Heart left ventricle (tissue), 16 donors: Measurements from ENCODE around the gene BEST4. TPM values are rescaled to one million over a fixed set of nuclear protein-coding genes. Genes with fewer than 3 reads are reported as not detected.
"Not testable (repeated sequence)": the region's sequence is repeated elsewhere in the genome, so short reads cannot be mapped to it uniquely, and the experiment has no call there.

Source experiments
- ATAC-seq, 4 donors: fragments of 200-7000 bp; cut with Tn5 transposase; one replicate each; pipeline ENCODE4 v1.9.1; 2020 to 2022; ENCODE audit warnings: moderate library complexity in 4 of 4, mild to moderate bottlenecking in 3 of 4, moderate number of reproducible peaks in 1 of 4
- DNase-seq, 5 donors: peaks; one replicate each; pipeline ENCODE4 v3.0.0-alpha.2; 2020
- H3K27ac ChIP-seq, 12 donors: fragments of 200-600 bp; sonication (generic) in 4 of 12; one replicate each; pipeline versions ENCODE4 v1.5.0 to v1.8.0; 2016 to 2022; ENCODE audit warnings: mild to moderate bottlenecking in 2 of 12
- H3K27me3 ChIP-seq, 9 donors: fragments of 200-600 bp; sonication (generic) in 2 of 9; one replicate each; pipeline versions ENCODE4 v1.5.1 to v1.8.0; 2016 to 2022; ENCODE audit warnings: mild to moderate bottlenecking in 3 of 9
- H3K36me3 ChIP-seq, 9 donors: fragments of 200-600 bp; sonication (generic) in 2 of 9; one replicate each; pipeline versions ENCODE4 v1.5.0 to v1.8.0; 2018 to 2022; ENCODE audit warnings: mild to moderate bottlenecking in 2 of 9
- H3K4me1 ChIP-seq, 12 donors: fragments of 200-600 bp; sonication (generic) in 4 of 12; one replicate each; pipeline versions ENCODE4 v1.5.0 to v1.8.0; 2016 to 2022; ENCODE audit warnings: mild to moderate bottlenecking in 3 of 12
- H3K4me3 ChIP-seq, 12 donors: fragments of 200-600 bp; sonication (generic) in 4 of 12; one replicate each; pipeline versions ENCODE4 v1.5.0 to v1.8.0; 2017 to 2022; ENCODE audit warnings: mild to moderate bottlenecking in 9 of 12, moderate library complexity in 4 of 12
- H3K9me3 ChIP-seq, 12 donors: fragments of 200-600 bp; sonication (generic) in 4 of 12; one replicate each; pipeline versions ENCODE4 v1.5.0 to v1.8.0; 2016 to 2022; ENCODE audit warnings: mild to moderate bottlenecking in 1 of 12
- POLR2A ChIP-seq, 2 donors: fragments of 450-650 bp; IDR thresholded peaks; one replicate each; pipeline ENCODE4 v1.6.1; 2017; ENCODE audit warnings: antibody characterized with exemption in 2 of 2, mild to moderate bottlenecking in 2 of 2, moderate library complexity in 2 of 2
- WGBS, 4 donors: extraction: QIAGEN DNeasy Blood & Tissue Kit in 2 of 4; methylation state at CpG; one replicate each; pipeline versions ENCODE4 v1.1.5 to v1.1.7; 2013 to 2018; 5-methylcytosine and 5-hydroxymethylcytosine counted together
- intact Hi-C, 10 donors: fragments of 100-400 bp; cut with DNase I; formaldehyde crosslinking; loops; one replicate each; pipeline versions ENCODE4 v1.11.1 to v1.14.2; 2022
- polyA plus RNA-seq, 2 donors: library from polyadenylated mRNA; stranded (reverse); fragments of 200-250 nt; gene quantifications; one replicate each; pipeline ENCODE4 v1.2.3, GENCODE V29; 2013
- total RNA-seq, 9 donors: library from RNA; depleted of rRNA in 2 of 9; stranded (reverse); fragments of >200 nt in 2 of 9; fragmentation: NEBNext Ultra II Directional in 3 of 9; extraction: Animal tissue kit (Norgen Biotek cat#: 25700) in 3 of 9; gene quantifications; one replicate each; pipeline versions ENCODE4 v1.1.0 to v1.2.4, GENCODE V29; 2016 to 2023
- TF ChIP-seq, protein P1 (sequence below), 12 donors: fragments of 200-600 bp; sonication (generic) in 4 of 12; IDR thresholded peaks; one replicate each; pipeline versions ENCODE4 v1.5.0 to v1.8.0; 2018 to 2022; ENCODE audit warnings: antibody characterized with exemption in 12 of 12, mild to moderate bottlenecking in 5 of 12
- donor health status: ischemic (EF 13 %, LVEDD 7.1; RV severe dilation, severe dysfunction).
- donor health status: healthy with polysubstance abuse.
- donor health status: DM: no; HTN: yes; CAD: no.
- donor health status: DM: no; HTN: no; CAD: no.
- donor health status: ischemic (EF 25% LVEDD 6.9; RV normal size, moderate dysfunction).
- donor health status: ischemic (EF 25% LVEDD 5.7; RV mildly dilated, moderate dysfunction).
- donor health status: healthy.
- donor health status: DM: yes; HTN: yes; CAD: no.
- donor health status: ischemic (EF 35%, LVEDD 5.7; RV mildly dilated, moderate dysfunction).
- donor health status: nonischemic (EF 11% LVEDD 7.7; RV severe dilation, severe dysfunction).
- donor health status: DM: yes; HTN: yes; CAD: no.
- donor health status: PGD.
- donor health status: ischemic (EF 29% LVEDD 5.4; RV normal size, mild dysfunction).
- donor health status: nonischemic (EF 23%, LVEDD 6.1; RV moderate dilation, normal function).

Gene BEST4
- total and polyA plus RNA-seq, 11 donors, result 0.06 to 0.32 (median 0.11) TPM; not detected in 6

DNA sequence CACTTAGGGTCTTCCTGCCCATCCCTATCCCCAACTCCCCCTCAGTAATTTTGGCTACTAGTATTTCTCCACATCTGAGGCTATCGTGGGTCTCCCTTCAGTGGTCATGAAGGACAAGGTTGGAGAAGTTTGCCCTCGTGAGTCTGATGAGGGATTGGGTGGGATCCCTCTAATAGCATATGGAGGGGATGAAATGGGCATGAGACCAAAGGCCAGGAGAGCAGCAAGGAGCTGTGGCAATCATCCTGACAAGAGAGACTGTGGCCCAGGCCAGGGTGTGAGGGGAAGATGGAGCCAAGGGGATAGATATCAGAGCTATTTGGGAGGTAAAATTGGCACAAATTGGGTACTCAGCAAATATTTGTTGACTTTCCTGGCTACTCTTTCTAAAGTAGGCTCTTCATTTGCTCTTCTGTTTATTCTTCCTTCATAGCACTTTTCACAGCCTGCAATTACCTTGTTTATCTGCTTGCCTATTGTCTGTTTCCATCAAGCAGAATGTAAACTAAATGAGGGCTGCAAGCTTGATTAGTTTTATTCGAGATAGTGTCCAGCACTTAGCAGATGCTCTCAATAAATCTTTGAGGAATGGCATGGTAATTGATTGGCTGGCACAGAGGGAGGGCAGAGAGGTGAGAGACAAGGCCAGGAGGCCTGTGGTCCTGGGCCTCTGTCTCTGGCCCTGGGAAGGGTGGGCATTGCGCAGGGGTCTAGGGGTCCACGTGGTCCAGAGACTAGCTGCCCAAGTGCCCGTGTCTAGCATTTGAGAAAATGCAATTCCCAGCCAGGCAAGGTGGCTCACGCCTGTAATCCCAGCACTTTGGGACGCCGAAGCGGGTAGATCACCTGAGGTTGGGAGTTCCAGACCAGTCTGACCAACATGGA is 10.8 kb upstream of the BEST4 start:
- Histone ChIP-seq H3K27me3 (no peaks in the 10 kb centered on the region), H3K4me3 (no peak overlapping the region), H3K4me1 (peaks cover 2 to 38% (median 25%) of the 10 kb centered on the region in 12 donors), H3K27ac (peak overlapping the region in 11 of 12 donors; percentile 91 to 98 (median 95)), H3K36me3 (peaks cover 0 to 20% (median 11%) of the 10 kb centered on the region in 9 donors), H3K9me3 (no peaks in the 10 kb centered on the region)
- no peak for TF ChIP-seq POLR2A (IDR thresholded peaks at IDR 0.05)
- TF ChIP-seq, protein P1, sequence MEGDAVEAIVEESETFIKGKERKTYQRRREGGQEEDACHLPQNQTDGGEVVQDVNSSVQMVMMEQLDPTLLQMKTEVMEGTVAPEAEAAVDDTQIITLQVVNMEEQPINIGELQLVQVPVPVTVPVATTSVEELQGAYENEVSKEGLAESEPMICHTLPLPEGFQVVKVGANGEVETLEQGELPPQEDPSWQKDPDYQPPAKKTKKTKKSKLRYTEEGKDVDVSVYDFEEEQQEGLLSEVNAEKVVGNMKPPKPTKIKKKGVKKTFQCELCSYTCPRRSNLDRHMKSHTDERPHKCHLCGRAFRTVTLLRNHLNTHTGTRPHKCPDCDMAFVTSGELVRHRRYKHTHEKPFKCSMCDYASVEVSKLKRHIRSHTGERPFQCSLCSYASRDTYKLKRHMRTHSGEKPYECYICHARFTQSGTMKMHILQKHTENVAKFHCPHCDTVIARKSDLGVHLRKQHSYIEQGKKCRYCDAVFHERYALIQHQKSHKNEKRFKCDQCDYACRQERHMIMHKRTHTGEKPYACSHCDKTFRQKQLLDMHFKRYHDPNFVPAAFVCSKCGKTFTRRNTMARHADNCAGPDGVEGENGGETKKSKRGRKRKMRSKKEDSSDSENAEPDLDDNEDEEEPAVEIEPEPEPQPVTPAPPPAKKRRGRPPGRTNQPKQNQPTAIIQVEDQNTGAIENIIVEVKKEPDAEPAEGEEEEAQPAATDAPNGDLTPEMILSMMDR (IDR thresholded peaks at IDR 0.05), result no peak
- no peak for ATAC-seq
- DNase-seq, result peak in 2 of 5 donors; percentile 21 to 26
- 90 to 92% (median 92%) methylated on average over 10 of the region's 10 CpGs for WGBS, 4 donors
- intact Hi-C loops, result loop anchor here in 5 of 10 donors (2.0 to 10.0 kb wide), 4 partner anchors 22 to 206 kb away; no protein-coding TSS in a partner anchor

DNA sequence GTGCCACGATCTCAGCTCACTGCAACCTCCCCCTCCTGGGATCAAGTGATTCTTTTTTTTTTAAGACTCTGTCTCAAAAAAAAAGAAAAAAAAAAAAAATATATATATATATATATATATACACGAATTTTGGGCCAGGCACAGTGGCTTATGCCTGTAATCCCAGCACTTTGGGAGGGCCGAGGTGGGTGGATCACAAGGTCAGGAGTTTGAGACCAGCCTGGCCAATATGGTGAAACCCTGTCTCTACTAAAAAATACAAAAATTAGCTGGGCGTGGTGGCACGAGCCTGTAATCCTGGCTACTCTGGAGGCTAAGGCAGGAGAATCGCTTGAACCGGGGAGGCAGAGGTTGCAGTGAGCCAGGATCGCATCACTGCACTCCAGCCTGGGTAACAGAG is 9.9 kb upstream of the BEST4 start:
- not testable (repeated sequence) for H3K27ac ChIP-seq, ATAC-seq, H3K4me3 ChIP-seq, H3K27me3 ChIP-seq, H3K9me3 ChIP-seq
- peaks cover 0 to 12% (median 2%) of the 10 kb centered on the region in 9 donors for H3K36me3 ChIP-seq
- peaks cover 0 to 30% (median 17%) of the 10 kb centered on the region in 12 donors for H3K4me1 ChIP-seq
- WGBS, 4 donors, result 82 to 85% (median 84%) methylated on average over 8 of the region's 8 CpGs
- intact Hi-C loops, result loop anchor here in 5 of 10 donors (2.0 to 10.0 kb wide), 4 partner anchors 23 to 207 kb away; no protein-coding TSS in a partner anchor
- DNase-seq, result peak in 1 of 5 donors; percentile 21

DNA sequence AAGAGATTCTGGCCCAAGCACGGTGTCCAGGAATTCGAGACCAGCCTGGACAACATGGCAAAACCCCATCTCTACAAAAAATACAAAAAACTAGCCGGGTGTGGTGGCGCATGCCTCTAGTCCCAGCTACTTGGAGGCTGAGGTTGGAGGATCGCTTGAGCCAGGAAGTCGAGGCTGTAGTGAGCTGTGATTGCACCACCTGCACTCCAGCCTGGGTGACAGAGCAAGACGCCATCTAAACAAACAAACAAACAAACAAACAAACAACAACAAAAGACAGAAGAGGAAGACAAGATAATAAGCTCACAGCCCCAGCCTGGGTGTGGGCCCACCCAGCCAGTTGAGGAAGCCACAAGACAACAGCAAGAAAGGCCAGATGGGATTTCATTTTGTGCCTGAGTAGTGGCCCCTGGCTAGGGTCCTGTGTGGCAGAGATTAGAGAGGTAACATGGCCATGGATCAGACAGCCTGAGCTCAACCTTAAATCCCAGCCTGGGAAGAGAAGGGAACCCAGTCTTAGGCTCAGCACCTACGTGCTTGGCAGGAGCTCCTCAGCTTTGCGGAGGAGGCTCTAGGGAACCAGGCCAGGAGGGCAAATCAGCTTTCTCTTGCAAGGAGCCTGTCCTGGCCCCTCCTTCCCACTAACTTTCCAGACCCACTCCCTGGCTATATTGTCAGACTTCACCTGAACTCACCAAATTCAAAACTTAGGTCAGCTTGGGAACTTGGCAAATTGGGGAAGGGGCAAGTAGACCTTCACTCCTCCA is 4.9 kb upstream of the BEST4 start:
- TF ChIP-seq POLR2A (IDR thresholded peaks at IDR 0.05), result no peak
- TF ChIP-seq, protein P1 (IDR thresholded peaks at IDR 0.05), result no peak
- Histone ChIP-seq H3K27me3 (no peaks in the 10 kb centered on the region), H3K9me3 (no peaks in the 10 kb centered on the region), H3K27ac (no peak overlapping the region), H3K4me3 (no peak overlapping the region), H3K36me3 (no peaks in the 10 kb centered on the region), H3K4me1 (no peaks in the 10 kb centered on the region)
- no peak for DNase-seq
- intact Hi-C loops, result loop anchor here in 3 of 10 donors (5.0 to 10.0 kb wide), 2 partner anchors 44 to 212 kb away; no protein-coding TSS in a partner anchor
- no peak for ATAC-seq
- 91 to 95% (median 93%) methylated on average over 9 of the region's 9 CpGs for WGBS, 4 donors

DNA sequence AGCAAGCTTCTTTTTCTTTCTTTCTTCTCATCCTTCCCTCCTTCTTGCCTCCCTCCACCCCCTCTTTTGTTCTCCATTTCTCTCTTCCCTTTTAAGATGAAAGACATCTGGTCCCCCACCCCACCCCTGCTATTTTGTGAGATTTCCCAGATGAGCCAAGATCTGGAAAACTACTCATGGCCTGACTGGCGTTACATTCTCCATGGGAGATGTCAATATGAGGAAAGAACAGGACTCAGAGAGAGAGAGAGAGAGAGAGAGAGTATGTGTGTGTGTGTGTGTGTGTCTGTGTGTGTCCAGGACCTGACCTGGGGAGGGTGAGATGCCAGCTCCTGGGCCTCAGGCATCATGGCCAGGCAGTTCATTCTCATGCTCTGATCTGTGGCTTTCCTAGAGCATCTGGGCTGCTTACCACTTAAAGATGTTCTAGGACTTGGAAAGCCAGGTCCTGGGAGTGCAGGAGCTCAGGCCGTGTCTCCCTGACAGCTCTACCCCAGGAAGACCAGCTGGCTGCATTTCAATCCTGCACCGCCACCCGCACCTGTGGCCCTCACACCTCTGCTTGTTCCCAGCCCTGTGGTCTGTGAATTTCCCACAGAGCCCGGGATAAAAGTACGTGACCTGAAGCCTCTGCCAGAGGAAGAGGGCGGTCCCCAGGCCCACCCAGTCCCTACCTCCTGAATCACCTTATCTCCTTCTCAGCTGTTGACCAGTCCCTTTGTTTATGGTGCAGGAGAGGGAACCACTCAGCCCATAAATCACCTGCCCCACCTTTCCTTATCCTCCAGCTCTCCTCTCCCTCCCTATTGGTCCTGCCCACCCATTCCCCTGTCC is 3.2 kb upstream of the BEST4 start:
- intact Hi-C loops, result loop anchor here in 3 of 10 donors (5.0 to 10.0 kb wide), 2 partner anchors 46 to 214 kb away; no protein-coding TSS in a partner anchor
- H3K36me3 ChIP-seq, result no peaks in the 10 kb centered on the region
- H3K27ac ChIP-seq, result no peak overlapping the region
- no peaks in the 10 kb centered on the region for H3K27me3 ChIP-seq
- DNase-seq (no peak), ATAC-seq (no peak)
- no peak overlapping the region for H3K4me3 ChIP-seq
- TF ChIP-seq POLR2A (IDR thresholded peaks at IDR 0.05), result no peak
- TF ChIP-seq, protein P1 (IDR thresholded peaks at IDR 0.05), result no peak
- 60 to 71% (median 64%) methylated on average over 7 of the region's 7 CpGs for WGBS, 4 donors
- peaks cover 0 to 6% (median 4%) of the 10 kb centered on the region in 12 donors for H3K4me1 ChIP-seq
- H3K9me3 ChIP-seq, result no peaks in the 10 kb centered on the region
